GM21381 (cell line): ENCODE results near the gene CABLES2.

ENCODE experiments used
- ATAC-seq: cut with Tn5 transposase; IDR thresholded peaks from one replicate; pipeline ENCODE4 v1.9.1; 2021; ENCODE audit warnings: mild to moderate bottlenecking, moderate library complexity; ENCODE audit not compliant: unreplicated experiment

The CABLES2 gene

GRCh38 chr20:62405981-62406513 is 1.0 kb downstream of the CABLES2 start:
- ATAC-seq: no peak

DNA sequence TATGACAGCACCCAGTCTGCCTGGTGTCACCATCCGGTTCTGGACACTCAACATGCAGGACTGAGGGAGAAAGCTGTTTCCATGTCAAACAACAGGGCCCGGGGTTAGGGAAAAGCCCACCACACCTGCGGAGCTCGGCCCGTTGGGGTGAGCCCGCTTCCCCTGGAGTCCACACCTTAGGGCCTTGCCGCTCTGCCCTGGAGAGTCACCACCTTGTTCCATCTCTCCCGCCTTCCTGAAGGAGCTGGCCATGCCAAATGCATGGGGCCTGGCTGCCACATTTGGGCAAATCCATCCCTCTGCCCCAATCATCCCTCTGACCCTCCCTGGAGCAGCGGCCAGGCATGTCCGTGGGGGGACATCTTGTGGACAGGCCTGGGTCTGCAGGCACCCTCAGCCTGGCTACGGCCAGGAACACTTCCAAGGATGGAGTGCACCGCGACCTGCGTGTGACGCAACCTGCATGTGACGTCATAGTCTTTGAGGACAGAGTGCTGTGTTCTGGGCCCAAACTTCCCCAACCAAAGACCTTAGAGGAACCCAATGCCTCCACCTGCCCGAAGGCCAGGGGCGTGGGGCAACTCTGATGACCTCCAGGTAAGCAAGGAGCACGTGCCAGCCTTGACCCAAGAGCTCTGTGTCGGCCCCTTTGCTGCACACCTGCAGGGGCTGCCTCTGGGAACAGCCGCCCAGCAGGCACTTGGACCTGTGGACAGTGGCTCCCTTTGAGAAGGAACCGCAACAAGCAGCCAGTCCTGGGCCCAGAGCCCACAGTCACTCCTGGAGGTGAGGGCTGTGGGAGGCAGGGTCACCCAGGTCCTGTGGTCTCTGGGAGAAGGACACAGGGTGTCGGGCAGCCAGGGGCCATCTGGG is 1.7 kb downstream of the CABLES2 start:
- no peak for ATAC-seq

DNA sequence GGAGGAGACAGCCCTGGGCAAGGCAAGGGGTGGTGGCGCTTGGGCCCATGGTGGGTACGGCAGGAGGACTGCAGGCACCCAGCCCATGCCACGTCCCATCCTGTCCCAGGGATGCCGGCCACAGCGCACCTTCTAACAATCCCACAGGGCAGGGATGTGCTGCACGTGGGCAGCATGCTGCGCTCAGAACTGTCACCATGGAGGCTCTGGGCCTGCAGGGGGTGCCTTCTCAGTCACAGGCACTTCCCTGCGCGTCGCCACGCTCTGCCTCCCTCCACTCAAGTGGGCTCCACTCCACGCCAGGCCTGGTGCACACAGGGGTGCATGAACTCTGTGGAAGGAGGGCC is 2.4 kb downstream of the CABLES2 start:
- ATAC-seq: no peak

GRCh38 chr20:62404112-62404665 is 2.9 kb downstream of the CABLES2 start:
- no peak for ATAC-seq

GRCh38 chr20:62403331-62403730 is 3.8 kb downstream of the CABLES2 start:
- no peak for ATAC-seq

DNA sequence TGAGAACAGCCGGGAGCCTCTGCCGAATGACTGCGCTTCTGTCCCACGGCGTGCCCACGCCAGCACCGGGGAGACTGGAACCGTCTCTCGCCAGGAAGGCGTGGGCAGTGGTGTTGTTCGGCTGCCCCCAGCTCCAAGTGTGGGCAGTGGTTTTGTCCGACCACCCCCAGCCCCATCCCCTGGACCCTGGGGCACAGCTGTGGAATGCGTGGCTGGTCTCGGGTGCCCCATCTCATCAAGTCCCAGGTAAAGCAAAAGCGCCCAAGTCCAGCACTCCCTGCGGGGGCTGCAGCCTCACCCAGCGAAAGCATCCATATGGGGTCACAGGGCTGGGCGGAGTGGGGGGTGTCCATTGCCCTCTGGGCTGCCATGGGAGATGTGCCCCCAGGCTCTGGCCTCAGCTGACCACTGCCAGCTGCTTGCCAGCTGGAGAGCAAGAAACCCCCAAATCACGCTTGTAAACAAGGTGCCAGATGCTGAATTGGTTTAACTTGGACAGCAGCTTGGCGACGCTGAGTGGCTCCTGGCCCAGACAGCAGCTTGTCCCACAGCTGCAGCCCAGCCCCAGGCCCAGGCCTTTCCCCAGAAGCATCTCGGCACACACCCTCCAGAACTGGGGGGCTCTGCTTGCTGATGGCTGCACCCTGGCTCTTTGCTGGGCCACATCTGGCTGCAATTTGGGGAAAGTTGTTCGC is 4.5 kb downstream of the CABLES2 start:
- no peak for ATAC-seq

- no peak for ATAC-seq
Measured at GRCh38 chr20:62401331-62401779, 5.7 kb downstream of the CABLES2 start.

GRCh38 chr20:62400541-62400940 is 6.5 kb downstream of the CABLES2 start:
- no peak for ATAC-seq

GRCh38 chr20:62400021-62400420 is 7.1 kb downstream of the CABLES2 start:
- no peak for ATAC-seq

DNA sequence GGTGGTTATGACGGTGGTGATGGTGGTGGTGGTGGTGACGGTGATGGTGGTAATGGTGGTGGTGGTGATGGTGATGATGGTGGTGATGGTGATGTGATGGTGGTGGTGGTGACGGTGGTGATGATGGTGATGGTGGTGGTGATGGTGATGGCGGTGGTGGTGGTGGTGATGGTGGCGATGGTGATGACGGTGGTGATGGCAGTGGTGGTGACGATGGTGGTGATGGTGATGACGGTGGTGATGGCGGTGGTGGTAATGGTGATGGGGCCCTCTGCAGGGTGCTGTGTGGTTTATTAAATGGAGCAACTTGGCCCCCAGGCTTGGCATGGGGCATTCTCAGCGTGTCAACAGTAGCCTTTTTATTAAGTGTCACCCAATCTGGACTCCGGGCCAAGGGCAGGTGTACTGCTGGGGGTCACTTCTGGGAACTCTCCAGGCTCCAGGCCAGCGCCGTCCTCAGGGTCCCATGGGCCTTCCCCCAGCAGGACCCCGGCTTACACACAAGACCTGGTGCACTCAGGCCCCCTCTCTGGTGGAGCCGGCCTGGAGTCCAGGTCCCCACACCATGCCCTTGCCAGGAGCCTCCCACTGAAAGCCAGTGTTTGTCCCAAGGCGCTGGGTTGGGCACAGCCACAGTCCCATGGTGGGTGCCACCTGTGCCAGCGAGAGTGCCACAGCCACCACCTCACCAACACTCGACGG is 8.8 kb downstream of the CABLES2 start:
- no peak for ATAC-seq

DNA sequence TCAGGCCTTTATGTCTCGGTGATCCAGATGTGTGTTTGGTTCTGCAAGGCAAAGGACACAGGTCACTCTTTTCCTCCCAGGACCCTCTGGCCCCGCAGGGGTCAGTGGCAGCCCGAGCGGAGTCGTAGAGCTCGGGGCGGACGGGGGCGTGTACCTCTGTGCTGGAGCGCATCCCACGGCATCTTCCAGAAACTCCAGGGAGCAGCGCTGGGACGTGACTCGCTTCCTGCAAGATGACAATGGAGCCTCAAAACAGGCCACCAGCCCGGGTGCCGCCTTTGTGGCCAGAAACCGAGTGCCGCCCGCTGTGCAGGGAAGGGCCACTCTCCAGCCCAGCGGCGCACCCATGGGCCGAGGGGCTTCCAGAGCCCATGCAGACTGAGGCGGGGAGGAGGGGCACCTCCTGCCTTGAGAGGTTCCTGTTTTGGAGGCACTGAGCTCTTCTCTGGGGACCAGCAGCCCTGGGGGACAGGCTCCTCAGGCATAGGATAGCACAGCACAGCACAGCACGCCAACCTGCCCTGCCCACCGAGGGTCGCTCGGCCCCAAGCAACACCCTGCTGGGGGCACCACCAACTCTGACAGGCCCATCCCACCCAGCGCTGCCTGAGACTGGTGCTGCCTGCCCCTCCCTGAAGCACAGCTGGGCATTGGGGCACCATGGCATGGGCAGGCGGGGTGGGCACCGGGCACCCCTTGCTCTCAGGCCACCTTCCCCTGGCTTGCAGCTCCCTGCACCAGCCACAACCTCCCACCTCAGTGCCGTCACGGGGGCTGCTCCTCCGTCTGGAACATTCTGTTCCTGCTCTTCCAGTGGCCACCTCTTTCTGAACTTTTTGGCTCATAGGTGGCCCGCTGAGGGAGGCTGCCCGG is 10.5 kb downstream of the CABLES2 start:
- no peak for ATAC-seq

DNA sequence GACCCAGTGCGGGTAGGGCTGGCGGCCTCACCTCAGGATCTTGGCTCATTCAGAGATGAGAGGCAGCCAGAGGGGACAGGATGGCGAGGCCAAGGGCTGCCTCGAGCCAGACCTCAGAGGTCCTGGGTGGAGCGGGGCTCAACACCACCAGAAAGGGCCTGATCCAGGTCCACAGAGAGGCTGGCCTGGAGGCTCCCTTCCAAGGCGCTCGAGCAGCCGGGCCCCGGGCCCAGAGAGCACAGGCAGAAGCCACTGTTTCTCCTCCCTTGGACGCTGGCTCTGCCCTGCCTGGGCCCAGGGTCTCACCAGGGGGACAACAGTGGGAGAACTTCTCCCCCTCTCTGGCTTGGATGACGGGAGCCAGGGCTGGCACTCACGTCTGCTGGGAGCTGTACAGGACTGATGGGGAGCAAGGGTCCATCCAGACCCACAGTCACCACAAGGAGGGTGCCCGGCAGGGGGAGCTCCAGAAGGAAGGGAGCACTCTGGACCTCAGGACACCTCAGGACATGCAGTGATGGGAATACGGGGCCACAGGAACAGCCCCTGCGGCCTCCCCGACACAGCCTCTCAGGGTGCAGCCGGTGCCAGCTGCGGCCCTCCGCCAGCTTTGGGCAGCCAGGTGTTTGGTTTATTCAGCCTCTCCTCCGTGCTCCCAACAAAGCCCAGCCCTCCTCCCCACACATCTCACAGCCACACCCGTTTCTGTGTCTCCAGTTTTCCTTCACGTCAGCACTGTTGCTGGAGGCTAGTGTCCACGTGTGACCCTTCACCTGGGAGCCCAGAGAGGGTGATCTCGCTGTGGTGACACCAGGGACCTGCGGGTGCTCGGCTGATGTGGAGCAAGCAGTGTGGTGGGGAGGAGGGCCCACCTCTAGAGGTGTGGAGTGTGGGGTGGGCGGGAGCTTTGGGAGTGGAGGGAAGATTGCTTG is 11.5 kb downstream of the CABLES2 start:
- no peak for ATAC-seq

- ATAC-seq: no peak
Measured at GRCh38 chr20:62394248-62395245, 12.5 kb downstream of the CABLES2 start.

GRCh38 chr20:62393830-62394229 is 13.3 kb downstream of the CABLES2 start:
- no peak for ATAC-seq

DNA sequence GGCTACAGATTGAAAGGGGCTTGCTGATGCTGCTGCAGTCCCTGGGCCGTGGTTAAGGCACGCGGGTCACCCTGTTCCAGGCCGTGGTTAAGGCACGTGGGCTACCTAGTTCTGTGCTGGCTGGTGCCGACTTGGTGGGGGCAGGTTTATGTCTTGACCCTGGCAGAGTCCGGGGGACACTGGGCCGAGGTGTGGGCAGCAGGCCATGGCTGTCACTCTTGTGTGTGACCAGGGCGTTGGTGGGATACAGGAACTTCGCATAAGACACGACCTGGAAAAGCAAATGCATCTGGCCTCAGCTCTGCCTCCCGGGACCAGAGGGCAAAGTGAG is 13.8 kb downstream of the CABLES2 start:
- no peak for ATAC-seq

DNA sequence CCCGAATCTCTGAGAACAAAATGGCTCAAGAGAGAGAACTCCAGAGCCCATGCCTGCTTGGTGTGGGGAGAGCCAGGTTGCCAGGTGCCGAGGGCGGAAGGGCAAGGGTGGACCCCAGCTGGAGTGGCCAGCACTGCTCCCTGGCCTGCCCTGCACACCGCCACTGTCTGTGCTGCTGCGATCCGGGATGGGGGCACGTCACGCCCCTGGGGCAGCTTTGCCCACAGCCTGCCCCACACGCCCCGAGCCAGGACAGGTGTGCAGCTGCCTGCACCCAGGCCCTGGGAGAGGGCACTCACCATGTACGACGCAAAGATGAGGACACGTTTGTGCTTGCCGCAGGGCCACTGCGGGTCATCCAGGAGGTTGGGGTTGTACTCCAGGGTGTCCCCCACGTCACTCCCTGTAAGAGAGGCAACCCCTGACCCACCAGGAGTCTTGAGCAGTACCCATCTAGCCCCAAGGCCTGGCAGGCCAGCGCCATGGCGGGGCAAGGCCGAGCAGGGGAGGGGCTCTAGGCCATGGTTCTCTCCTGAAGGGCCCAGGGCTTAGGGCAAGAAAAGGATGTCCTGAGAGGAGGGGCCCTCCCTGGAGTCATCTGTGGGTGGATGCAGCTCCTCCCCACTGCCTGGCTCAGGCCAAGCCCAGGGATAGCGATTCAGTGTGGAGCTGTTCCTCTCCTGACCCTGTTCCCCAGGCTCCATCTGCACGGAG is 14.3 kb downstream of the CABLES2 start:
- ATAC-seq: no peak

DNA sequence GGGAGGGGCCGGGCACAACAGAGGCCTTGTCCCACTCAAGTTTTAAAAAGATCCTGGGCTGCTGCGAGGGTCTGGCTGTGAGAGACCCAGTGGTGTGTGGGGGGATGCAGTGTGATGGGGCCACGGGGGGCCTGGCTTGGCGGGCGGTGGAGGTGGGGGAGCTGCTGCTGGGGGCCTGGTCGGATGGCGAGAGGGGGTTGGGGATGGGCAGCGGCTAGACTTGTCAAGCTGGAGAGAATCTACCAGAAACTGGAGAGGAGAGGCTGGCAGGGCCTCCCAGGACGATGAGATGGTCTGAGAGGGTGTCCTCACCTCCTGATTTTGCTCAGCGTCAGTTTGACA is 15.0 kb downstream of the CABLES2 start:
- no peak for ATAC-seq
